ENCODE results near the gene PRDX3. TPM values are rescaled to one million over a fixed set of nuclear protein-coding genes. Genes with fewer than 3 reads are reported as not detected.

Gene PRDX3
- total and polyA plus RNA-seq, 2 of the 4 experiments (the other 2 are of a cell fraction) = 169 to 187 TPM

- intact Hi-C loops (cut with micrococcal nuclease) = no loop called here
- H2AFZ ChIP-seq (replicated peaks; ENCODE audit: low read length, poor library complexity) = no peak overlapping the region
- WGBS, 2 experiments (ENCODE audit: extremely low coverage in 2 of 2, insufficient read length in 1 of 2) = 75 to 100% methylated on average over 1 to 4 of the region's 8 CpGs
- no TSS peak for BruUV-seq (replicated peaks)
- no peak overlapping the region for H4K91ac ChIP-seq (ENCODE audit: insufficient read depth, low read depth, low read length)
- H4K5ac ChIP-seq (ENCODE audit: low read depth, low read length) = no peak overlapping the region
- no peak overlapping the region for H2BK15ac ChIP-seq (ENCODE audit: low read depth, low read length)
- no peaks in the 10 kb centered on the region for H4K20me1 ChIP-seq (ENCODE audit: insufficient read depth, low read length)
- dilution Hi-C loops (cut with HindIII; ENCODE audit: low sequenced_read_pairs, unreplicated experiment) = no loop called here
- POLR2A ChIA-PET (ENCODE audit: unreplicated experiment) = no interaction called here
- no peak overlapping the region for H2AK9ac ChIP-seq (replicated peaks; ENCODE audit: low read depth, low read length, poor library complexity)
- TF ChIP-seq POLR2A (IDR thresholded peaks at IDR 0.05; ENCODE audit: low read depth, low read length) = no peak
- no peak for TF ChIP-seq RCOR1 (IDR thresholded peaks at IDR 0.05; ENCODE audit: insufficient replicate concordance, low read length)
- TF ChIP-seq ELK1 (IDR thresholded peaks at IDR 0.05; ENCODE audit: borderline replicate concordance, low read depth, low read length) = no peak
- TF ChIP-seq MAFK (IDR thresholded peaks at IDR 0.05; ENCODE audit: low read depth, low read length) = no peak
- no peak for TF ChIP-seq SMC3 (IDR thresholded peaks at IDR 0.05; ENCODE audit: low read depth, low read length)
- TF ChIP-seq USF2 (IDR thresholded peaks at IDR 0.05; ENCODE audit: low read depth, low read length) = no peak
- no peak for TF ChIP-seq NFE2L2 (IDR thresholded peaks at IDR 0.05; ENCODE audit: low read depth, low read length)
- no peak for TF ChIP-seq CHD1 (IDR thresholded peaks at IDR 0.05; ENCODE audit: low read depth, low read length)
- TF ChIP-seq MXI1 (IDR thresholded peaks at IDR 0.05; ENCODE audit: borderline replicate concordance, low read depth, low read length) = no peak
- no peak for TF ChIP-seq MAZ (IDR thresholded peaks at IDR 0.05; ENCODE audit: borderline replicate concordance, low read depth, low read length)
- no peak for TF ChIP-seq CEBPB (IDR thresholded peaks at IDR 0.05; ENCODE audit: low read depth, low read length)
- TF ChIP-seq RAD21 (IDR thresholded peaks at IDR 0.05; ENCODE audit: low read length) = no peak
- no peak for ATAC-seq (ENCODE audit: low read depth)
- H3K9me3 ChIP-seq (ENCODE audit: control insufficient read depth, insufficient read depth, low read length) = no peaks in the 10 kb centered on the region
- CTCF ChIA-PET = no interaction called here
- H3K14ac ChIP-seq (replicated peaks; ENCODE audit: low read depth, low read length) = no peak overlapping the region
- no peak overlapping the region for H3K4me3 ChIP-seq (ENCODE audit: insufficient read depth, low read depth, low read length)
- H3K27me3 ChIP-seq (ENCODE audit: control insufficient read depth, insufficient read depth, low read length) = no peaks in the 10 kb centered on the region
- peaks cover 6% of the 10 kb centered on the region for H3K4me1 ChIP-seq (ENCODE audit: control insufficient read depth, insufficient read depth, low read length)
- no peak overlapping the region for H2BK120ac ChIP-seq (ENCODE audit: low read depth, low read length)
- no peak overlapping the region for H4K8ac ChIP-seq (ENCODE audit: low read depth in 2 of 2, low read length in 2 of 2)
- H2BK20ac ChIP-seq (ENCODE audit: low read depth, low read length) = no peak overlapping the region
- DNase-seq = no peak
- no peak overlapping the region for H3K56ac ChIP-seq (ENCODE audit: extremely low read depth, insufficient read depth, low read length)
- no peak overlapping the region for H3K27ac ChIP-seq (ENCODE audit: insufficient read depth, low read length)
- H3K4ac ChIP-seq (ENCODE audit: low read depth, low read length) = no peak overlapping the region
- H2AK5ac ChIP-seq (ENCODE audit: low read depth, low read length) = no peak overlapping the region
- H3K79me1 ChIP-seq (ENCODE audit: low read depth in 1 of 2, low read length in 2 of 2) = peaks cover 9 to 32% of the 10 kb centered on the region in 2 experiments
- no peak overlapping the region for H3K4me2 ChIP-seq (ENCODE audit: low read depth, low read length)
- no peak overlapping the region for H3K9ac ChIP-seq (ENCODE audit: low read depth, low read length)
- in situ Hi-C loops (cut with MboI; ENCODE audit: low sequenced_read_pairs) = no loop called here
- no peak overlapping the region for H2BK5ac ChIP-seq (ENCODE audit: low read depth, low read length, poor library complexity, severe bottlenecking)
- H3K36me3 ChIP-seq (ENCODE audit: control insufficient read depth, insufficient read depth, low read length) = peaks cover 23% of the 10 kb centered on the region
- peaks cover 8% of the 10 kb centered on the region; the same call in 1 of the 2 replicates for H3K9me1 ChIP-seq (ENCODE audit: insufficient read depth, low read length)
- H3K18ac ChIP-seq (ENCODE audit: low read depth, low read length) = no peak overlapping the region
- no peak overlapping the region for H3K23ac ChIP-seq (ENCODE audit: low read depth, low read length)
Observed at GRCh38 chr10:119167041-119167440, 11.6 kb downstream of the PRDX3 start.
